ENCODE measurements around the gene GOLGA5.
"Not testable (repeated sequence)": the region's sequence is repeated elsewhere in the genome, so short reads cannot be mapped to it uniquely, and the experiment has no call there.

Gene GOLGA5

DNA sequence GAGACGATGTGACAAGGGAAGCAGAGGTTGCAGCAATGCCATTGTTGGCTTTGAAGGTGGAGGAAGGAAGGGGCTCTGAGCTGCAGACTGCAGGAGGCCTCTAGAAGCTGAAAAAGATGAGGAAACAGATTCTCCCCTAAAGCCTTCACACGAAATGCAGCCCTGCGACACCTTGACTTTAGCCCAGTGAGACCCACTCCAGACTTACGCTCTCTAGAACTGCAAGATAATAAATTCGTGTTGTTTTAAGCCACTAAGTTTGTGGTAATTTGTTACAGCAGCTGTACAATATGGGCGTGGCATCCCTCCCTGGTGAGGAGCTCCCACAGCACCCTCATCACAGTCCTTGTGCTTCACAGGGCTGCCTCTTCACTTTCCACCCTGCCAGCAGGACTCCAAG is 53.2 kb downstream of the GOLGA5 start:
- peak; percentile 16 for FAIRE-seq
- TF ChIP-seq SPI1 (IDR thresholded peaks at IDR 0.05; ENCODE audit: low read depth, low read length): no peak
- no peak for TF ChIP-seq POLR2A (IDR thresholded peaks at IDR 0.05; ENCODE audit: low read depth, low read length)
- no peak for TF ChIP-seq POLR2AphosphoS5 (IDR thresholded peaks at IDR 0.05; ENCODE audit: low read depth, low read length)
- TF ChIP-seq TAF1 (IDR thresholded peaks at IDR 0.05; ENCODE audit: low read depth, low read length): no peak
- DNase-seq (ENCODE audit: insufficient read length, low spot score): no peak

DNA sequence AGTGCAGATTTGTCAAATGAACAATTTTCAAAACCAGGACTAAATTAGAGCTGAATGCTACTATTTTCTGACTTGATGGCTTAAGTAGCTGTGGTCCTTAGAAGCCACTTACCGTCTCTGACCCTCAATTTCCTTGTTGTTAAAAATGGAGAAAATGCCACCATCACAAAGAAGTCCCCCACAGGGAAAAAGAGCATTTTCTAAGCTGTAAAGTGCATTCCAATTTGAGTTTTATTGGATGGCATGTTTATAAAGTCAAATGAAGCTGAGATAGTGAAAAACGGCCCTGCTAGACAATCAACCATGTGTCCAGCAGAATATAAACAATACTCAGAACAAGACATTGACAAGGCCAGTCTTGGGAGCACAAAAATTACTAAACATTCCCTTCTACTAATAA is 53.6 kb downstream of the GOLGA5 start:
- no peak for DNase-seq (ENCODE audit: insufficient read length, low spot score)
- TF ChIP-seq POLR2AphosphoS5 (IDR thresholded peaks at IDR 0.05; ENCODE audit: low read depth, low read length) (no peak), POU2F2 (IDR thresholded peaks at IDR 0.05; ENCODE audit: low read depth, low read length) (no peak), PAX5 (IDR thresholded peaks at IDR 0.05; ENCODE audit: insufficient read depth, low read length, severe bottlenecking) (no peak), TAF1 (IDR thresholded peaks at IDR 0.05; ENCODE audit: low read depth, low read length) (no peak), POLR2A (IDR thresholded peaks at IDR 0.05; ENCODE audit: low read depth, low read length) (no peak), SPI1 (IDR thresholded peaks at IDR 0.05; ENCODE audit: low read depth, low read length) (no peak)
- no peak for FAIRE-seq

DNA sequence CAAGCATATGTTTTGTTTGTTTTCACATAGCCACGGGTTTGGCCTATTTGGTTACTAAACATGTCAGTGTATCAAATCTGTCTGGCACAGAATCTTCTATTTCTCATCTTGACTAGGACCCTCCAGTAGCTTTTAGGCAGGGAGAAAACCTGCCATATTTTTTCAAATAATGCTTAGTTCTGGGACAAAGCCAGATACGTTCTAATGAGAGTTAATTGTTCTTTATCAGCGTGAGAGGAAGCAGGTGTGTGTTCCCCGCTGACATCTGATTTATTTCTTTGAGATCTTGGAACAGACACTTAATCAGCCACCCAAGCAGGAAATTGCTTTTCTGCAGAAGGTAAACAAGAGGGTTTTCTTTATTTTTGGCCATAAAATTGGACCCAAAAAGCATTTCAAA is 54.8 kb downstream of the GOLGA5 start:
- DNase-seq (ENCODE audit: insufficient read length, low spot score): no peak
- FAIRE-seq: no peak
- TF ChIP-seq TAF1 (IDR thresholded peaks at IDR 0.05; ENCODE audit: low read depth, low read length): no peak
- TF ChIP-seq POLR2AphosphoS5 (IDR thresholded peaks at IDR 0.05; ENCODE audit: low read depth, low read length): no peak
- TF ChIP-seq POLR2A (IDR thresholded peaks at IDR 0.05; ENCODE audit: low read depth, low read length): no peak
- no peak for TF ChIP-seq POU2F2 (IDR thresholded peaks at IDR 0.05; ENCODE audit: low read depth, low read length)
- no peak for TF ChIP-seq SPI1 (IDR thresholded peaks at IDR 0.05; ENCODE audit: low read depth, low read length)

DNA sequence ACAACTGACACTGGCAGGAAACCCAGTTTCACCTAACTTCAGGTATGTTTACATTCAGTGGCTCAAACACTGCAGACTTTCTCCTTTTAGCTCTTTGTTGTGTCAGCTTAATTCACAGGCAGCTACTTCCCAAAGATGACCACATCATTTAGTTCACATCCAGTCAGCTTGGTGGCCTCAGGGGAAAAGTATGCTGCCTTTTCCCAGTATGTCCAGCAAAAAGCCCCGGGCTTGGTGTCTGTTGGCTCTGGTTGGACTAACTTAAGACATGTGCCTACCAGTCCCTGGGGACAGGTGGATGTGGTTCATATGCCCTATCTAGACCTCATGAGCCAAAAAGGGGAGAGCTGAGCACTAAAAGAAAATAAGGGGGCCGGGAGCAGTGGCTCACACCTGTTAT is 56.4 kb downstream of the GOLGA5 start:
- TF ChIP-seq PAX5 (IDR thresholded peaks at IDR 0.05; ENCODE audit: insufficient read depth, low read length, severe bottlenecking) (no peak), POLR2A (IDR thresholded peaks at IDR 0.05; ENCODE audit: low read depth, low read length) (no peak), SPI1 (IDR thresholded peaks at IDR 0.05; ENCODE audit: low read depth, low read length) (no peak)
- no peak for DNase-seq (ENCODE audit: insufficient read length, low spot score)
- no peak for FAIRE-seq

DNA sequence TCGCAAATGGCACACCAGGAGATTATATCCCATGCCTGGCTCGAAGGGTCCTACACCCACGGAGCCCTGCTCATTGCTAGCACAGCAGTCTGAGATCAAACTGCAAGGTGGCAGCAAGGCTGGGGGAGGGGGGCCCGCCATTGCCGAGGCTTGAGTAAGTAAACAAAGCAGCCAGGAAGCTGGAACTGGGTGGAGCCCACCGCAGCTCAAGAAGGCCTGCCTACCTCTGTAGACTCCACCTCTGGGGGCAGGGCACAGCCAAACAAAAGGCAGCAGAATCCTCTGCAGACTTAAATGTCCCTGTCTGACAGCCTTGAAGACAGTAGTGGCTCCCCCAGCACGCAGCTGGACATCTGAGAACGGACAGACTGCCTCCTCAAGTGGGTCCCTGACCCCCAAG is 59.0 kb downstream of the GOLGA5 start:
- FAIRE-seq; DNase-seq (ENCODE audit: insufficient read length, low spot score): not testable (repeated sequence)

DNA sequence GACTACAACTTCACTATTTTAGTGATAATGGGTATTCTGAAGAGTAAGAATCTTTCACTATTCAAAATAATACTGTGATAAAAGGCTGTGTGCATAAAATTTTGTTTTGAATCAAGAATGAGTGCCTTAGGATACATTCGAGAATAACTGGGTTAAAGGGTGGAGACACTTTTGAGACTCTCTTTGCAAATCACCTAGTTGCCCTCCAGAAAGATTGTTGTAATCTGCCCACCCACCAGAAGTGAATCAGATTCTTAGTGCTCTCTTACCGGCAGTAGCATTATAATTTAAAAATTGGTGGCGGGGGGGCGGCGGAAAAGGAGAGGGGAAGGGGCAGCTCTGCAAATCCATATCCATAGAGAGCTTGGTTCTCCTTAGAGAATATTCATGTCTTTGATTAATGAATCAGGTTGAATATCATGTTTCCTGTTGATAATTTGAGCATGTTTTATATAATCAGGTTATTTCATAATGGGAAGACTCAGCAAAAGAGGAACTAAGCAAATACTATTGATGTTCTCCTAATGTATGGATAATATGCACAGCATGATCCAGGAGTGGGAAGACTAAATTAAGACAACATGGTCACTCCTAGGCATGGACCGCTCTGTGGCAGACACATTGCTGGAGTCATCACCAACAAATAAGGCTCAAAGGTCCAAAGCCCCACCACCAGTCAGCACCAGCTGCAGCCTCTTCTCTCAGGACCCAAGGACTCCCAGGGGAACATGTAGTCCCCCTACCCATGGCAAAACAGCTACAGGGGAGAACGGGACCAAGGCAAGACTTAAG is 66.1 kb downstream of the GOLGA5 start:
- FAIRE-seq (no peak), DNase-seq (ENCODE audit: insufficient read length, low spot score) (no peak)
- TF ChIP-seq TAF1 (IDR thresholded peaks at IDR 0.05; ENCODE audit: low read depth, low read length) (no peak), PAX5 (IDR thresholded peaks at IDR 0.05; ENCODE audit: insufficient read depth, low read length, severe bottlenecking) (no peak), POLR2A (IDR thresholded peaks at IDR 0.05; ENCODE audit: low read depth, low read length) (no peak), POLR2AphosphoS5 (IDR thresholded peaks at IDR 0.05; ENCODE audit: low read depth, low read length) (no peak), POU2F2 (IDR thresholded peaks at IDR 0.05; ENCODE audit: low read depth, low read length) (no peak), SPI1 (IDR thresholded peaks at IDR 0.05; ENCODE audit: low read depth, low read length) (no peak)

DNA sequence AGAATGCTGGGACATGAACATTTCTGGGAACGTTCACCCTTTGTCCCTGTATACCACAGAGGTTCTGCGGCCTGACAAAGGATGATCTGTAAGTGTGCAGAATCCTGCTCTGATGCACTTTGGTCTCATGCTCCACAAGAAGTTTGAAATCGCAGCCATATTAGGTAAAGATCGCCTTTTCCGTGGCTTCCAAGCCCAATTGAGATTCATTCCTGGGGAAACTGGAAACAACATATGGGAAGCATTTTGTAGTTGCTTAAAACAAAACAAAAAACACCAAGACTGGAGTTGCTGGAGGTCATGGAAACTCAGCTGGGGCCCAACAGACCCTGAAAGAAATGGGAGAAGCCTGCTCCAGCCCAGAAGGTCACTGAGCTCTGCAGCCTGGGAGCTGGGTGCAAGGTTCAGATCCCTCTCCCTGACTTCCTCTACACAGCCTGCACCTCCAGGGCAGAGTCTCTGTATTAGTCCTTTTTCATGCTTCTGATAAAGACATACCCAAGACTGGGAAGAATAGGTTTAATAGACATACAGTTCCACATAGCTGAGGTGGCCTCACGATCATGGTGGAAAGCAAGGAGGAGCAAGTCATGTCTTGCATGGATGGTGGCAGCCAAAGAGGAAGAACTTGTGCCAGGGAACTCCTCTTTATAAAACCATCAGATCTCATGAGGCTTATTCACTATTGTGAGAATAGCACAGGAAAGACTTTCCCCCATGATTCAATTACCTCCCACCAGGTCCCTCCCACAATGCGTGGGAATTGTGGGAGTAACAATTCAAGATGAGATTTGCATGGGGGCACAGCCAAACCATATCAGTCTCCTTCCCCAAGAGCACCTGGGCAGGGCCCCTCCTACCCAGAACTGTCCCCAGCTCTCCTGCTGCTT is 68.0 kb downstream of the GOLGA5 start:
- TF ChIP-seq POLR2AphosphoS5 (IDR thresholded peaks at IDR 0.05; ENCODE audit: low read depth, low read length) (no peak), POLR2A (IDR thresholded peaks at IDR 0.05; ENCODE audit: low read depth, low read length) (no peak), SPI1 (IDR thresholded peaks at IDR 0.05; ENCODE audit: low read depth, low read length) (no peak), TAF1 (IDR thresholded peaks at IDR 0.05; ENCODE audit: low read depth, low read length) (no peak), POU2F2 (IDR thresholded peaks at IDR 0.05; ENCODE audit: low read depth, low read length) (no peak), PAX5 (IDR thresholded peaks at IDR 0.05; ENCODE audit: insufficient read depth, low read length, severe bottlenecking) (no peak)
- DNase-seq (ENCODE audit: insufficient read length, low spot score): no peak
- FAIRE-seq: no peak

DNA sequence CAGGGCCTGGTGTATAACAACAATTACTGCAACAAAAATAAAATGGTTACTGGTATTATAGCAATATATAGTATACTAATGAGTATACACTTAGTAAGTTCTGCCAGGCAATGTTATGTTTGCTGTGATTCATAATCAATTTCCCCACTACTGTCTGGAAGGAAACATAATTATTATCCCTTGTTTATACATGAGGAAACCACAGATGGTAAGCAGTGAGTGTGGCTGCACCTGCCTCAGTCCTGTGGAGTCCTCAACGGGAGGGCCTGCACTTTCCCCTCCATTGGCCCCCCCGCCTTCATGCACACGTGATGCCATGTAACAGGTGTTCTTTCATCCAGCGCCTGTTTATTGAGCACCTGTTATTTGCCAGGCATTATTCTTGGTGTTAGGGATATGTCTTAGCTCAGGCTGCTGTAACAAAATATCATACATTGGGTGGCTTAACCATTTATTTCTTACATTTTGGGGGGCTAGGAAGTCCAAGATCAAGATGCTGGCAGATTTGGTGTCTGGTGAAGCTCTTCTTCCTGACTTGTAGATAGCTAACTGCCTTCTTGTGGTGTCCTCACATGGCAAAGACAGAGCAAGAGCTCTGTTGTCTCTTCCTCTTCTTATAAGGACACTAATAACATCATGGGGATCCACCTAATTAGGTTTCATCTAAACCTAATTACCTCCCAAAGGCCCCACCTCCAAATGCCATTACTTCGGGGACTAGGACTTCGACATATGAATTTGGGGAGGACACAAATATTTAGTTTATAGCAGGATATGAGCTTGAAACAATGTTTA is 69.4 kb downstream of the GOLGA5 start:
- FAIRE-seq: no peak
- TF ChIP-seq SPI1 (IDR thresholded peaks at IDR 0.05; ENCODE audit: low read depth, low read length): no peak
- no peak for TF ChIP-seq POU2F2 (IDR thresholded peaks at IDR 0.05; ENCODE audit: low read depth, low read length)
- no peak for TF ChIP-seq POLR2AphosphoS5 (IDR thresholded peaks at IDR 0.05; ENCODE audit: low read depth, low read length)
- no peak for DNase-seq (ENCODE audit: insufficient read length, low spot score)

DNA sequence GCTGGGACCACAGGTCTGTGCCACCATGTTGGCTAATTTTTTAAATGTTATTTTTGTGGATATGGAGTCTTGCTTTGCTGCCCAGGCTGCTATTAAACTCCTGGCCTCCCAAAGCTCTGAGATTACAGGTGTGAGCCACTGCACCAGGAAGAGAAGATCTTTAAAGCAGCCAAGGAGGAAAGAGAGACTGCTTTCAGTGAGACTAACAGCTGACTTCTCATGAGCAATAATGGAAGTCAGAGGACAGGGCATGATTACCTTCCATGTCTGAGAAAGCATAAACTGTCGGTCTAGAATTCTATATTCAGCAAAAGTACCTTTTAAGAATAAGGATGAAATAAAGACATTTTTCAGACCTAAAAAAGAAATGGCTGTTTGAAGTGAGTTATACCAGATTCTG is 71.6 kb downstream of the GOLGA5 start:
- DNase-seq (ENCODE audit: insufficient read length, low spot score): no peak
- TF ChIP-seq POLR2AphosphoS5 (IDR thresholded peaks at IDR 0.05; ENCODE audit: low read depth, low read length): no peak
- no peak for TF ChIP-seq TAF1 (IDR thresholded peaks at IDR 0.05; ENCODE audit: low read depth, low read length)
- TF ChIP-seq PAX5 (IDR thresholded peaks at IDR 0.05; ENCODE audit: insufficient read depth, low read length, severe bottlenecking): no peak
- no peak for TF ChIP-seq POLR2A (IDR thresholded peaks at IDR 0.05; ENCODE audit: low read depth, low read length)
- no peak for TF ChIP-seq POU2F2 (IDR thresholded peaks at IDR 0.05; ENCODE audit: low read depth, low read length)
- no peak for TF ChIP-seq SPI1 (IDR thresholded peaks at IDR 0.05; ENCODE audit: low read depth, low read length)
- no peak for FAIRE-seq

All from GM12891 (cell line).